ENCODE measurements around the gene FXYD4.
"Not testable (repeated sequence)": the region's sequence is repeated elsewhere in the genome, so short reads cannot be mapped to it uniquely, and the experiment has no call there.

The FXYD4 gene

DNA sequence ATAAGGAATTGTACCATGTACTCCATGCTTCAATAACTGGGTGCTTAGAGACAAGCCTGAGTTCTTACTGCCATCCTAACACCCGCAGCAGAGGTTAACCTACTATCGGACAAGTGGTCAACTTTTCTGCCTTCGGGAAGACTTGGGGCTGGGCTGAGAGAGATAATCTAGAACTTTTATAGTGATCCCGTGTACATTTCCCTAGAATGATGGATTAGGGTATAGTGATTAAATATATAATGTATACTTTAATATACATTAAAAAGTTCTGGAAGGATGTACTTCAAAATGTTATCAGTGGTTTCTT lies 49.7 kb downstream of the FXYD4 start:
- no peak for DNase-seq

- no peak for DNase-seq
These were observed 50.1 kb downstream of the FXYD4 start for GRCh38 chr10:43421519-43421918.

DNA sequence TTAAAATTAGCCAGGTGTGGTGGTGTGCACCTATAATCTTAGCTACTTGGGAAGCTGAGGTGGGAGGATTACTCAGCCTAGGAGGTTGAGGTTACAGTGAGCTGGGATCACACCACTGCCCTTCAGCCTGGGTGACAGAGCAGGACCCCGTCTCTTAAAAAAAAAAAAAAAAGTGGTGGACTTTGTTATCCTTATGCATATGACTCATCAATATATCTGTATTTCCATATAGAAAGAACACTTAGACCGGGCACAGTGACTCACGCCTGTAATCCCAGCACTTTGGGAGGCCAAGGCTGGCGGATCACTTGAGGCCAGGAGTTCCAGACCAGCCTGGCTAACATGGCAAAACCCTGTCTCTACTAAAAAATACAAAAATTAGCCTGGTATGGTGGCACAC lies 50.5 kb downstream of the FXYD4 start:
- DNase-seq = not testable (repeated sequence)

DNA sequence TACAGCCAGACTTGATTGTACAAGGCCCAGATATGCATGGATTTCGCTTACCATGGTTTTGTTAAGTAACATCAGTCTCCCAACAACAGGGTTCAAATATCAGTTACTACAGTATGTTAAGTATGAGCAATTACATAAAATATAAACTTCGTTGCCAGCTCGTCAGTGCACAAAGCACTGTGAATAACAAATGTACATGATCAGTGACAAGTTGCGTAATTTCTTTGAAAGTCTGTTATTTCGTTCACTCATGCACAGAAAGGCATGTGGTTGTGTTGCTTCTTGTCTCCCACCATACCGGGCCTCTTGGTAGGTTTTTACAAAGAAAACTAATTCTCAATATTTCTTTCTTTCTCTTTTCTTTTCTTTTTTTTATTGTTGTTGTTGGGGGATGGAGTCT lies 53.0 kb downstream of the FXYD4 start:
- DNase-seq = no peak
